ENCODE data around the gene FANCB. TPM values are rescaled to one million over a fixed set of nuclear protein-coding genes. Genes with fewer than 3 reads are reported as not detected.

The FANCB gene
- total and polyA plus RNA-seq, 4 donors: 0.07 to 6.2 (median 0.29) TPM

- TF ChIP-seq ZBTB33 (IDR thresholded peaks at IDR 0.05) (no peak), JUND (IDR thresholded peaks at IDR 0.05) (no peak), HNF4G (IDR thresholded peaks at IDR 0.05) (no peak), TAF1 (conservative IDR thresholded peaks at IDR 0.05) (no peak)
- TF ChIP-seq, protein P1, sequence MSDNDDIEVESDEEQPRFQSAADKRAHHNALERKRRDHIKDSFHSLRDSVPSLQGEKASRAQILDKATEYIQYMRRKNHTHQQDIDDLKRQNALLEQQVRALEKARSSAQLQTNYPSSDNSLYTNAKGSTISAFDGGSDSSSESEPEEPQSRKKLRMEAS (IDR thresholded peaks at IDR 0.05): no peak
Observed at GRCh38 chrX:14919407-14919806, 46.5 kb upstream of the FANCB start (continued).

DNA sequence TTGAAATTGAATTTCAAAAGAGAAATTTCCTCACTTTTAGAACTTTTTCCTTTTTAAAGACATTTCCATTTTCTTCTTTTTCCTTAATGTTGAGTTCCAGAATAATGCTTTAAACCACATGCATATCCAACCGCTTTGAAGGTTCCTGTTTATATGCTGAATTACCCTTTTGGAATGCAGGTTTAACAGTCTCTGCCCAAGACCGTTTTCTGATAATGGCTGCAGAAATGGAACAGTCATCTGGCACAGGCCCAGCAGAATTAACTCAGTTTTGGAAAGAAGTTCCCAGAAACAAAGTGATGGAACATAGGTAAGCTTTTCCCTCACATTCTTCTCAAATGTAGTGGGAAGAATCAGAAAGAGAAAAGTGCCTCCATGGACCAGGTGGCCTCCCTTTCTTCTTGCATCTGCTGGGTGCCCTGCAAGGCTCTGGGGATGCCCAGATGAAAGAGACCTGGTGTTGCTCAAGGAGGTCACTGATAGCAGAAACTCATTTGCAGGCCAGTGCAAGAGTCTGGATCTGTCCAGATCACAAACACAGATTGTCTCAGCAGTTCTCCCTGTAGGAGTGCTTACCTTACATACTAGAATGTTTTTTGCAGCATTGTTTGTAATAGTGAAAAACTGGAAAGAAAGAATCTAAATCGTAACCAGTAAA lies 43.3 kb upstream of the FANCB start:
- Histone ChIP-seq H3K9ac (ENCODE audit: low read depth in 1 of 2, low read length in 2 of 2) (no peak overlapping the region), H3K27me3 (ENCODE audit: control insufficient read depth in 4 of 4, insufficient read depth in 4 of 4, low read length in 3 of 4) (no peaks in the 10 kb centered on the region), H3K27ac (ENCODE audit: low read depth in 1 of 2, low read length in 2 of 2) (no peak overlapping the region), H3K4me3 (ENCODE audit: low read depth in 1 of 3, low read length in 3 of 3) (no peak overlapping the region), H3K4me1 (ENCODE audit: control insufficient read depth in 4 of 4, insufficient read depth in 4 of 4, low read length in 3 of 4) (no peaks in the 10 kb centered on the region), H3K36me3 (ENCODE audit: control insufficient read depth in 4 of 4, insufficient read depth in 3 of 4, low read depth in 1 of 4, low read length in 3 of 4) (peaks cover 0 to 9% (median 5%) of the 10 kb centered on the region in 4 donors), H3K9me3 (ENCODE audit: control insufficient read depth in 4 of 4, low read length in 3 of 4) (no peaks in the 10 kb centered on the region)
- TF ChIP-seq JUND (IDR thresholded peaks at IDR 0.05) (no peak), RAD21 (IDR thresholded peaks at IDR 0.05) (no peak), SP1 (IDR thresholded peaks at IDR 0.05) (no peak), HNF4G (IDR thresholded peaks at IDR 0.05) (no peak), ZBTB33 (IDR thresholded peaks at IDR 0.05) (no peak), FOXA1 (IDR thresholded peaks at IDR 0.05) (no peak), REST (IDR thresholded peaks at IDR 0.05) (no peak), FOXA2 (IDR thresholded peaks at IDR 0.05) (no peak), TAF1 (conservative IDR thresholded peaks at IDR 0.05) (no peak), NR2F2 (IDR thresholded peaks at IDR 0.05) (no peak), YY1 (IDR thresholded peaks at IDR 0.05) (no peak), GABPA (IDR thresholded peaks at IDR 0.05 in 1 of 2, conservative IDR thresholded peaks at IDR 0.05 in 1 of 2) (no peak), HNF4A (conservative IDR thresholded peaks at IDR 0.05) (no peak), EGR1 (IDR thresholded peaks at IDR 0.05; ENCODE audit: low read depth in 2 of 2) (no peak), RXRA (IDR thresholded peaks at IDR 0.05) (no peak), ATF3 (IDR thresholded peaks at IDR 0.05) (no peak)
- TF ChIP-seq, protein P1 (IDR thresholded peaks at IDR 0.05): no peak
- TF ChIP-seq, protein P2, sequence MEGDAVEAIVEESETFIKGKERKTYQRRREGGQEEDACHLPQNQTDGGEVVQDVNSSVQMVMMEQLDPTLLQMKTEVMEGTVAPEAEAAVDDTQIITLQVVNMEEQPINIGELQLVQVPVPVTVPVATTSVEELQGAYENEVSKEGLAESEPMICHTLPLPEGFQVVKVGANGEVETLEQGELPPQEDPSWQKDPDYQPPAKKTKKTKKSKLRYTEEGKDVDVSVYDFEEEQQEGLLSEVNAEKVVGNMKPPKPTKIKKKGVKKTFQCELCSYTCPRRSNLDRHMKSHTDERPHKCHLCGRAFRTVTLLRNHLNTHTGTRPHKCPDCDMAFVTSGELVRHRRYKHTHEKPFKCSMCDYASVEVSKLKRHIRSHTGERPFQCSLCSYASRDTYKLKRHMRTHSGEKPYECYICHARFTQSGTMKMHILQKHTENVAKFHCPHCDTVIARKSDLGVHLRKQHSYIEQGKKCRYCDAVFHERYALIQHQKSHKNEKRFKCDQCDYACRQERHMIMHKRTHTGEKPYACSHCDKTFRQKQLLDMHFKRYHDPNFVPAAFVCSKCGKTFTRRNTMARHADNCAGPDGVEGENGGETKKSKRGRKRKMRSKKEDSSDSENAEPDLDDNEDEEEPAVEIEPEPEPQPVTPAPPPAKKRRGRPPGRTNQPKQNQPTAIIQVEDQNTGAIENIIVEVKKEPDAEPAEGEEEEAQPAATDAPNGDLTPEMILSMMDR (IDR thresholded peaks at IDR 0.05; ENCODE audit: low read depth, low read length, missing input control): no peak
- DNase-seq (ENCODE audit: low spot score): no peak
- 90% methylated on average over 3 of the region's 3 CpGs for whole genome bisulfite sequencing

Data from liver (tissue), 9 donors.